Measurements from ENCODE around the gene XIRP1.

GRCh38 chr3:39183211-39184080 is 8.9 kb downstream of the XIRP1 start:
- TF ChIP-seq, protein P1, sequence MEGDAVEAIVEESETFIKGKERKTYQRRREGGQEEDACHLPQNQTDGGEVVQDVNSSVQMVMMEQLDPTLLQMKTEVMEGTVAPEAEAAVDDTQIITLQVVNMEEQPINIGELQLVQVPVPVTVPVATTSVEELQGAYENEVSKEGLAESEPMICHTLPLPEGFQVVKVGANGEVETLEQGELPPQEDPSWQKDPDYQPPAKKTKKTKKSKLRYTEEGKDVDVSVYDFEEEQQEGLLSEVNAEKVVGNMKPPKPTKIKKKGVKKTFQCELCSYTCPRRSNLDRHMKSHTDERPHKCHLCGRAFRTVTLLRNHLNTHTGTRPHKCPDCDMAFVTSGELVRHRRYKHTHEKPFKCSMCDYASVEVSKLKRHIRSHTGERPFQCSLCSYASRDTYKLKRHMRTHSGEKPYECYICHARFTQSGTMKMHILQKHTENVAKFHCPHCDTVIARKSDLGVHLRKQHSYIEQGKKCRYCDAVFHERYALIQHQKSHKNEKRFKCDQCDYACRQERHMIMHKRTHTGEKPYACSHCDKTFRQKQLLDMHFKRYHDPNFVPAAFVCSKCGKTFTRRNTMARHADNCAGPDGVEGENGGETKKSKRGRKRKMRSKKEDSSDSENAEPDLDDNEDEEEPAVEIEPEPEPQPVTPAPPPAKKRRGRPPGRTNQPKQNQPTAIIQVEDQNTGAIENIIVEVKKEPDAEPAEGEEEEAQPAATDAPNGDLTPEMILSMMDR (IDR thresholded peaks at IDR 0.05): no peak
- TF ChIP-seq POLR2A (IDR thresholded peaks at IDR 0.05): no peak
- no peak for TF ChIP-seq EP300 (IDR thresholded peaks at IDR 0.05)

Data from ovary (tissue), 3 donors.